Left ventricle myocardium inferior (tissue), 1 donor: ENCODE measurements around the gene MAML2. TPM values are rescaled to one million over a fixed set of nuclear protein-coding genes. Genes with fewer than 3 reads are reported as not detected.
A peak's percentile ranks its signal among the peaks of the same experiment; 100 is the strongest.

Experiments
- DNase-seq: peaks from one replicate; pipeline ENCODE4 v3.0.0-alpha.2; 2020
- H3K27ac ChIP-seq: fragments of 200-600 bp; replicated peaks from 2 replicates; pipeline ENCODE4 v1.8.0; 2021
- H3K27me3 ChIP-seq: fragments of 200-600 bp; 2 replicates; pipeline ENCODE4 v1.8.0; 2021; ENCODE audit warnings: low read depth
- H3K36me3 ChIP-seq: fragments of 200-600 bp; 2 replicates; pipeline ENCODE4 v1.8.0; 2021
- H3K4me1 ChIP-seq: fragments of 200-600 bp; 2 replicates; pipeline ENCODE4 v1.8.0; 2021
- H3K4me3 ChIP-seq: fragments of 200-600 bp; 2 replicates; pipeline ENCODE4 v1.8.0; 2021; ENCODE audit warnings: mild to moderate bottlenecking, moderate library complexity
- H3K9me3 ChIP-seq: fragments of 200-600 bp; replicated peaks from 2 replicates; pipeline ENCODE4 v1.8.0; 2021
- CTCF ChIP-seq: fragments of 200-600 bp; IDR thresholded peaks from 2 replicates; pipeline ENCODE4 v1.8.0; 2021; ENCODE audit warnings: antibody characterized with exemption, mild to moderate bottlenecking, borderline replicate concordance
- intact Hi-C: fragments of 100-400 bp; cut with micrococcal nuclease; formaldehyde crosslinking; loops from one replicate; pipeline ENCODE4 v1.11.0; 2022
- total RNA-seq: library from RNA; stranded (reverse); fragmentation: NEBNext Ultra II Directional; extraction: Animal tissue kit (Norgen Biotek cat#: 25700); gene quantifications from one replicate; pipeline ENCODE4 v1.2.1, GENCODE V29; 2021
- donor health status: DM: no; HTN: yes; CAD: no; lungs with severe emphysema.

MAML2 gene
- total RNA-seq, 1 donor from 2014 or later, result 4.5 TPM

GRCh38 chr11:96152623-96153022 lies 190.4 kb downstream of the MAML2 start:
- DNase-seq, result no peak
- intact Hi-C loops, result no loop called here
- H3K27ac ChIP-seq, result peak overlapping the region; percentile 91
- H3K9me3 ChIP-seq, result no peaks in the 10 kb centered on the region
- H3K4me3 ChIP-seq, result no peak overlapping the region
- H3K4me1 ChIP-seq, result peaks cover 43% of the 10 kb centered on the region
- no peak for TF ChIP-seq CTCF
- no peaks in the 10 kb centered on the region for H3K27me3 ChIP-seq
- no peaks in the 10 kb centered on the region for H3K36me3 ChIP-seq

GRCh38 chr11:96151501-96151900 lies 191.5 kb downstream of the MAML2 start:
- H3K27ac ChIP-seq, result no peak overlapping the region
- no peaks in the 10 kb centered on the region for H3K36me3 ChIP-seq
- no peak overlapping the region for H3K4me3 ChIP-seq
- peaks cover 32% of the 10 kb centered on the region for H3K4me1 ChIP-seq
- intact Hi-C loops, result no loop called here
- H3K27me3 ChIP-seq, result no peaks in the 10 kb centered on the region
- no peak for TF ChIP-seq CTCF
- no peaks in the 10 kb centered on the region for H3K9me3 ChIP-seq
- DNase-seq, result no peak

GRCh38 chr11:96150609-96151008 lies 192.4 kb downstream of the MAML2 start:
- intact Hi-C loops, result no loop called here
- no peaks in the 10 kb centered on the region for H3K9me3 ChIP-seq
- DNase-seq, result no peak
- H3K27ac ChIP-seq, result no peak overlapping the region
- no peak overlapping the region for H3K4me3 ChIP-seq
- no peaks in the 10 kb centered on the region for H3K27me3 ChIP-seq
- H3K4me1 ChIP-seq, result peaks cover 23% of the 10 kb centered on the region
- TF ChIP-seq CTCF, result no peak
- no peaks in the 10 kb centered on the region for H3K36me3 ChIP-seq

- no peak for DNase-seq
- no peak for TF ChIP-seq CTCF
- Histone ChIP-seq H3K27me3 (no peaks in the 10 kb centered on the region), H3K4me3 (no peak overlapping the region), H3K4me1 (peaks cover 21% of the 10 kb centered on the region), H3K36me3 (no peaks in the 10 kb centered on the region), H3K9me3 (no peaks in the 10 kb centered on the region), H3K27ac (no peak overlapping the region)
- intact Hi-C loops, result no loop called here
Observed at GRCh38 chr11:96149743-96150555, 193.0 kb downstream of the MAML2 start.

- Histone ChIP-seq H3K27me3 (no peaks in the 10 kb centered on the region), H3K9me3 (no peaks in the 10 kb centered on the region), H3K4me3 (no peak overlapping the region), H3K36me3 (no peaks in the 10 kb centered on the region), H3K27ac (no peak overlapping the region), H3K4me1 (peaks cover 24% of the 10 kb centered on the region)
- intact Hi-C loops, result no loop called here
- no peak for TF ChIP-seq CTCF
- no peak for DNase-seq
Observed at GRCh38 chr11:96147906-96148486, 195.0 kb downstream of the MAML2 start.
